ENCODE measurements around the gene NDUFV2. TPM values are rescaled to one million over a fixed set of nuclear protein-coding genes. Genes with fewer than 3 reads are reported as not detected.

Gene NDUFV2
- total and polyA plus RNA-seq, 2 of the 13 experiments (the other 11 are each of a cell fraction or from before 2014, with no cell fraction given) = 216 to 299 TPM

- TF ChIP-seq CREM (IDR thresholded peaks at IDR 0.05) = no peak
- no peak for TF ChIP-seq CREM (CRISPR knock-in tag; IDR thresholded peaks at IDR 0.05)
Observed at GRCh38 chr18:9086015-9086414, 16.5 kb upstream of the NDUFV2 start (continued).

- Histone ChIP-seq H4K20me1 (ENCODE audit: insufficient read depth, low read length) (no peaks in the 10 kb centered on the region), H3K9ac (ENCODE audit: insufficient read depth, low read depth, low read length) (no peak overlapping the region), H3K9me3 (ENCODE audit: low read length) (no peaks in the 10 kb centered on the region), H3K4me3 (replicated peaks in 1 of 3; ENCODE audit: insufficient read depth in 1 of 3, low read depth in 2 of 3, low read length in 3 of 3) (no peak overlapping the region), H3K4me1 (ENCODE audit: insufficient read depth, low read length) (peaks cover 48% of the 10 kb centered on the region), H3K27ac (ENCODE audit: extremely low read length, insufficient read depth, low read length) (no peak overlapping the region), H3K36me3 (replicated peaks in 1 of 2; ENCODE audit: control insufficient read depth in 1 of 2, insufficient read depth in 2 of 2, low read length in 2 of 2) (no peaks in the 10 kb centered on the region), H3K79me2 (ENCODE audit: insufficient read depth, low read length) (no peaks in the 10 kb centered on the region), H3K4me2 (ENCODE audit: low read depth, low read length) (no peak overlapping the region), H3K27me3 (ENCODE audit: control insufficient read depth in 1 of 2, insufficient read depth in 2 of 2, low read length in 2 of 2) (no peaks in the 10 kb centered on the region), H2AFZ (ENCODE audit: low read length) (no peak overlapping the region)
- FAIRE-seq (no peak), ATAC-seq (no peak), DNase-seq (ENCODE audit: low spot score) (no peak)
- ChIA-PET POLR2A (no interaction called here), CTCF (ENCODE audit: low intra/inter-chr PET ratio, low total read pairs) (no interaction called here)
- intact Hi-C loops (cut with micrococcal nuclease; ENCODE audit: unreplicated experiment) = no loop called here
- in situ Hi-C loops (cut with HindIII; ENCODE audit: extremely low pct_ligation_motif_present, low pct_unique_long_range_greater_than_20kb) = no loop called here
- no TSS peak for BruUV-seq (replicated peaks)
- TF ChIP-seq JDP2 (CRISPR knock-in tag; IDR thresholded peaks at IDR 0.05; ENCODE audit: borderline replicate concordance) (no peak), MAFF (IDR thresholded peaks at IDR 0.05; ENCODE audit: low read depth, low read length) (peak; percentile 86), MAFK (conservative IDR thresholded peaks at IDR 0.05 in 1 of 2, IDR thresholded peaks at IDR 0.05 in 1 of 2; ENCODE audit: low read length in 2 of 2) (peak; percentile 58 to 83; a peak in 3 of 4 replicates), WIZ (CRISPR knock-in tag; IDR thresholded peaks at IDR 0.05) (no peak), ZFP91 (CRISPR knock-in tag; IDR thresholded peaks at IDR 0.05; ENCODE audit: borderline replicate concordance) (no peak), ZNF382 (CRISPR knock-in tag; IDR thresholded peaks at IDR 0.05; ENCODE audit: borderline replicate concordance) (no peak), ZNF350 (CRISPR knock-in tag; IDR thresholded peaks at IDR 0.05; ENCODE audit: borderline replicate concordance, low read depth) (no peak)
- WGBS (ENCODE audit: low lambda C conversion rate) = 83% methylated on average over 1 of the region's 1 CpG
Observed at GRCh38 chr18:9086624-9087023, 15.9 kb upstream of the NDUFV2 start.
